NB4 (cell line): ENCODE results near the gene C5.

Experiments
- DNase-seq: peaks from one replicate; pipeline ENCODE4 v3.0.0; 2010; ENCODE audit warnings: low read depth
- H3K4me3 ChIP-seq: one replicate; pipeline ENCODE4 v1.5.1; 2011; ENCODE audit warnings: mild to moderate bottlenecking, low read depth, low read length, moderate library complexity
- CTCF ChIP-seq: IDR thresholded peaks from one replicate; pipeline ENCODE4 v1.5.1; 2012; ENCODE audit warnings: low read depth, low read length
- MAX ChIP-seq: IDR thresholded peaks from 2 replicates; pipeline ENCODE4 v1.6.1; 2011; ENCODE audit warnings: low read depth, low read length
- MYC ChIP-seq: IDR thresholded peaks from 2 replicates; pipeline ENCODE4 v1.6.1; 2011; ENCODE audit warnings: low read depth, low read length
- POLR2A ChIP-seq: IDR thresholded peaks from 2 replicates; pipeline ENCODE4 v1.6.1; 2011; ENCODE audit warnings: mild to moderate bottlenecking; ENCODE audit not compliant: insufficient read length; ENCODE audit errors: extremely low read depth

Gene C5

GRCh38 chr9:120912958-120913646 is 137.0 kb downstream of the C5 start:
- no peak overlapping the region for H3K4me3 ChIP-seq
- TF ChIP-seq CTCF (no peak), MAX (no peak), POLR2A (no peak), MYC (no peak)
- DNase-seq: no peak

- TF ChIP-seq POLR2A (no peak), CTCF (no peak), MAX (no peak), MYC (no peak)
- no peak for DNase-seq
- no peak overlapping the region for H3K4me3 ChIP-seq
Measured at GRCh38 chr9:120911295-120911837, 138.7 kb downstream of the C5 start.

- DNase-seq: no peak
- no peak overlapping the region for H3K4me3 ChIP-seq
- no peak for TF ChIP-seq MYC
- TF ChIP-seq MAX: no peak
- TF ChIP-seq CTCF: no peak
- no peak for TF ChIP-seq POLR2A
Measured at GRCh38 chr9:120910643-120911042, 139.4 kb downstream of the C5 start.

- peak; percentile 72 for DNase-seq
- TF ChIP-seq MAX: peak; percentile 87
- TF ChIP-seq MYC: peak; percentile 70; the same call in 1 of the 2 replicates
- TF ChIP-seq CTCF: no peak
- no peak overlapping the region for H3K4me3 ChIP-seq
Measured at GRCh38 chr9:120909904-120910303, 140.2 kb downstream of the C5 start.

- no peak for DNase-seq
- H3K4me3 ChIP-seq: no peak overlapping the region
- no peak for TF ChIP-seq MAX
- TF ChIP-seq POLR2A: no peak
- TF ChIP-seq MYC: no peak
- no peak for TF ChIP-seq CTCF
Measured at GRCh38 chr9:120905315-120906164, 144.5 kb downstream of the C5 start.
